VCaP (cell line): Measurements from ENCODE around the gene GCM1.

ENCODE experiments used
- H3K27ac ChIP-seq: fragments of 450-650 bp; 2 replicates; pipeline ENCODE4 v1.5.1; 2017
- TF ChIP-seq, protein P1 (sequence below): fragments of 450-650 bp; conservative IDR thresholded peaks from 2 replicates; pipeline ENCODE4 v1.5.1; 2017; ENCODE audit warnings: mild to moderate bottlenecking, moderate library complexity

GCM1 gene

GRCh38 chr6:53103993-53104675 lies 44.5 kb downstream of the GCM1 start:
- H3K27ac ChIP-seq = no peak overlapping the region
- TF ChIP-seq, protein P1, sequence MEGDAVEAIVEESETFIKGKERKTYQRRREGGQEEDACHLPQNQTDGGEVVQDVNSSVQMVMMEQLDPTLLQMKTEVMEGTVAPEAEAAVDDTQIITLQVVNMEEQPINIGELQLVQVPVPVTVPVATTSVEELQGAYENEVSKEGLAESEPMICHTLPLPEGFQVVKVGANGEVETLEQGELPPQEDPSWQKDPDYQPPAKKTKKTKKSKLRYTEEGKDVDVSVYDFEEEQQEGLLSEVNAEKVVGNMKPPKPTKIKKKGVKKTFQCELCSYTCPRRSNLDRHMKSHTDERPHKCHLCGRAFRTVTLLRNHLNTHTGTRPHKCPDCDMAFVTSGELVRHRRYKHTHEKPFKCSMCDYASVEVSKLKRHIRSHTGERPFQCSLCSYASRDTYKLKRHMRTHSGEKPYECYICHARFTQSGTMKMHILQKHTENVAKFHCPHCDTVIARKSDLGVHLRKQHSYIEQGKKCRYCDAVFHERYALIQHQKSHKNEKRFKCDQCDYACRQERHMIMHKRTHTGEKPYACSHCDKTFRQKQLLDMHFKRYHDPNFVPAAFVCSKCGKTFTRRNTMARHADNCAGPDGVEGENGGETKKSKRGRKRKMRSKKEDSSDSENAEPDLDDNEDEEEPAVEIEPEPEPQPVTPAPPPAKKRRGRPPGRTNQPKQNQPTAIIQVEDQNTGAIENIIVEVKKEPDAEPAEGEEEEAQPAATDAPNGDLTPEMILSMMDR = peak; percentile 66

- TF ChIP-seq, protein P1 = no peak
- no peak overlapping the region for H3K27ac ChIP-seq
These were observed 47.6 kb downstream of the GCM1 start for GRCh38 chr6:53101006-53101405.

- TF ChIP-seq, protein P1 = no peak
- no peak overlapping the region for H3K27ac ChIP-seq
These were observed 48.1 kb downstream of the GCM1 start for GRCh38 chr6:53100561-53100960.

DNA sequence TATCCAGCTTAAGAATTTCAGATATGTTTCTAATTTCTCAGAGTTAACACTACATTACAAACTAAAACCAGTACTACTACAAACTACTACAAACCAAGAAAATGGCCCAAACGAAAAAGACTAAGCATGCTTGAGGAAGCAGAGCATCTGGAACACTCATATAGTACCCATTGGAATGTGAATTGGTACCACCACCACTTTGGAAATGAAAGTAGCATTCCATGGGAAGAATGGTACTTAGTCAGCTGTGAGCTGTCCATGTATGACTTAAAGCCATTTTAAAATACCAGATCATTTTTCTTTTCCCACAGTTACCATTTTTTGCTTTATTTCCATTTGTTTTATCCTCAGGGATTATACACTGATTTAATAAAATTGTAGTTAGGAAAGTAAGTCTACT lies 52.9 kb downstream of the GCM1 start:
- TF ChIP-seq, protein P1 = no peak
- no peak overlapping the region for H3K27ac ChIP-seq

- TF ChIP-seq, protein P1 = no peak
- H3K27ac ChIP-seq = no peak overlapping the region
These were observed 53.4 kb downstream of the GCM1 start for GRCh38 chr6:53095270-53095669.

DNA sequence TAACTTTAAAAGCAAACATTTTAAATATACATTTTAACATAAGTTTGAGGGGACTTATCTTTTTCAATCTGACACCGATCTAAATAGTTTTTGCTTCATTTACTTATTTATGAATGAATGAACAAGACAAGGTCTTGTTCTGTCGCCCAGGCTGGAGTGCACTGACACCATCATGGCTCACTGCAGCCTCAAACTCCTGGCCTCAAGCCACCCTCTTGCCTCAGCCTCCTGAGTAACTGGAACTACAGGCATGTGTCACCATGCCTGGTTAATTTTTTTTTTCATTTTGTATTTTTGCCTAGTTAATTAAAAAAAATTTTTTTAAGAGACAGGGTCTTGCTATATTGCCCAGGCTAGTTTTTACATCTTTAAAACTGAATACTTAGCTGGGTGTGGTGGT lies 58.1 kb downstream of the GCM1 start:
- TF ChIP-seq, protein P1 = no peak
- no peak overlapping the region for H3K27ac ChIP-seq

GRCh38 chr6:53089948-53090347 lies 58.7 kb downstream of the GCM1 start:
- TF ChIP-seq, protein P1 = no peak
- H3K27ac ChIP-seq = no peak overlapping the region
